Measurements from ENCODE around the gene ERFE.
"Not testable (repeated sequence)": the region's sequence is repeated elsewhere in the genome, so short reads cannot be mapped to it uniquely, and the experiment has no call there.

DNA sequence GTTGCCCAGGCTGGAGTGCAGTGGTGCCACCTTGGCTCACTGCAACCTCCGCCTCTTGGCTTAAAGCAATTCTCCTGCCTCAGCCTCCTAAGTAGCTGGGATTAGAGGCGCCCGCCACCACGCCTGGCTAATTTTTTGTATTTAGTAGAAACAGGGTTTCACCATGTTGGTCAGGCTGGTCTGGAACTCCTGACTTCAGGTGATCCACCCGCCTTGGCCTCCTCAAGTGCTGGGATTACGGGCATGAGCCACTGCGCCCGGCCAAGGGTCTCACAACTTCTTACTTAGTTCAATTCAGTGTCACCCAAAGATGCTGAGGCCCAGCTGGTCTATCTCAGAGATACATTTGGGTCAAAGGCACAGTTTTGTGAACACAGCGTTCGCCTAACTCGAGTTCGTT is 43.1 kb upstream of the ERFE start:
- not testable (repeated sequence) for TF ChIP-seq POLR2A (IDR thresholded peaks at IDR 0.05; ENCODE audit: low read depth, low read length); SRF (IDR thresholded peaks at IDR 0.05; ENCODE audit: low read depth in 2 of 2, low read length in 2 of 2); BHLHE40 (IDR thresholded peaks at IDR 0.05; ENCODE audit: borderline replicate concordance in 1 of 2, low read depth in 2 of 2, low read length in 1 of 2); EP300 (IDR thresholded peaks at IDR 0.05; ENCODE audit: borderline replicate concordance in 1 of 2, control insufficient read depth in 1 of 2, low read depth in 2 of 2, low read length in 2 of 2); GATAD2B (conservative IDR thresholded peaks at IDR 0.05; ENCODE audit: low read depth); NFYA (IDR thresholded peaks at IDR 0.05; ENCODE audit: borderline replicate concordance, low read depth, low read length); CEBPB (IDR thresholded peaks at IDR 0.05; ENCODE audit: borderline replicate concordance in 1 of 2, low read depth in 2 of 2, low read length in 2 of 2); MEF2A (IDR thresholded peaks at IDR 0.05; ENCODE audit: insufficient read depth, low read depth, low read length); TARDBP (IDR thresholded peaks at IDR 0.05; ENCODE audit: borderline replicate concordance); CREB1 (IDR thresholded peaks at IDR 0.05; ENCODE audit: low read depth); SP1 (IDR thresholded peaks at IDR 0.05; ENCODE audit: low read depth, low read length)
- TF ChIP-seq, protein P1, sequence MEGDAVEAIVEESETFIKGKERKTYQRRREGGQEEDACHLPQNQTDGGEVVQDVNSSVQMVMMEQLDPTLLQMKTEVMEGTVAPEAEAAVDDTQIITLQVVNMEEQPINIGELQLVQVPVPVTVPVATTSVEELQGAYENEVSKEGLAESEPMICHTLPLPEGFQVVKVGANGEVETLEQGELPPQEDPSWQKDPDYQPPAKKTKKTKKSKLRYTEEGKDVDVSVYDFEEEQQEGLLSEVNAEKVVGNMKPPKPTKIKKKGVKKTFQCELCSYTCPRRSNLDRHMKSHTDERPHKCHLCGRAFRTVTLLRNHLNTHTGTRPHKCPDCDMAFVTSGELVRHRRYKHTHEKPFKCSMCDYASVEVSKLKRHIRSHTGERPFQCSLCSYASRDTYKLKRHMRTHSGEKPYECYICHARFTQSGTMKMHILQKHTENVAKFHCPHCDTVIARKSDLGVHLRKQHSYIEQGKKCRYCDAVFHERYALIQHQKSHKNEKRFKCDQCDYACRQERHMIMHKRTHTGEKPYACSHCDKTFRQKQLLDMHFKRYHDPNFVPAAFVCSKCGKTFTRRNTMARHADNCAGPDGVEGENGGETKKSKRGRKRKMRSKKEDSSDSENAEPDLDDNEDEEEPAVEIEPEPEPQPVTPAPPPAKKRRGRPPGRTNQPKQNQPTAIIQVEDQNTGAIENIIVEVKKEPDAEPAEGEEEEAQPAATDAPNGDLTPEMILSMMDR (IDR thresholded peaks at IDR 0.05 in 2 of 3, conservative IDR thresholded peaks at IDR 0.05 in 1 of 3; ENCODE audit: control insufficient read depth in 2 of 3, extremely low read depth in 1 of 3, insufficient read depth in 1 of 3, low read depth in 3 of 3, low read length in 3 of 3) = not testable (repeated sequence)
- TF ChIP-seq, protein P2, sequence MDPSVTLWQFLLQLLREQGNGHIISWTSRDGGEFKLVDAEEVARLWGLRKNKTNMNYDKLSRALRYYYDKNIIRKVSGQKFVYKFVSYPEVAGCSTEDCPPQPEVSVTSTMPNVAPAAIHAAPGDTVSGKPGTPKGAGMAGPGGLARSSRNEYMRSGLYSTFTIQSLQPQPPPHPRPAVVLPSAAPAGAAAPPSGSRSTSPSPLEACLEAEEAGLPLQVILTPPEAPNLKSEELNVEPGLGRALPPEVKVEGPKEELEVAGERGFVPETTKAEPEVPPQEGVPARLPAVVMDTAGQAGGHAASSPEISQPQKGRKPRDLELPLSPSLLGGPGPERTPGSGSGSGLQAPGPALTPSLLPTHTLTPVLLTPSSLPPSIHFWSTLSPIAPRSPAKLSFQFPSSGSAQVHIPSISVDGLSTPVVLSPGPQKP (IDR thresholded peaks at IDR 0.05; ENCODE audit: low read depth, low read length) = not testable (repeated sequence)
- TF ChIP-seq, protein P3, sequence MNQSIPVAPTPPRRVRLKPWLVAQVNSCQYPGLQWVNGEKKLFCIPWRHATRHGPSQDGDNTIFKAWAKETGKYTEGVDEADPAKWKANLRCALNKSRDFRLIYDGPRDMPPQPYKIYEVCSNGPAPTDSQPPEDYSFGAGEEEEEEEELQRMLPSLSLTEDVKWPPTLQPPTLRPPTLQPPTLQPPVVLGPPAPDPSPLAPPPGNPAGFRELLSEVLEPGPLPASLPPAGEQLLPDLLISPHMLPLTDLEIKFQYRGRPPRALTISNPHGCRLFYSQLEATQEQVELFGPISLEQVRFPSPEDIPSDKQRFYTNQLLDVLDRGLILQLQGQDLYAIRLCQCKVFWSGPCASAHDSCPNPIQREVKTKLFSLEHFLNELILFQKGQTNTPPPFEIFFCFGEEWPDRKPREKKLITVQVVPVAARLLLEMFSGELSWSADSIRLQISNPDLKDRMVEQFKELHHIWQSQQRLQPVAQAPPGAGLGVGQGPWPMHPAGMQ (IDR thresholded peaks at IDR 0.05; ENCODE audit: borderline replicate concordance) = not testable (repeated sequence)

Data from GM12878 (cell line).